OCI-LY3 (cell line): ENCODE measurements around the gene C1orf105.
A peak's percentile ranks its signal among the peaks of the same experiment; 100 is the strongest.

ENCODE experiments used
- H2AFZ ChIP-seq: fragments of 200-600, 300-600 bp; shearing (Covaris generic); 2 replicates; pipeline ENCODE4 v1.6.0; 2014; ENCODE audit warnings: antibody characterized with exemption, low read depth, low read length
- H3K27ac ChIP-seq: fragments of 200-600, 300-600 bp; sonication (generic); 2 replicates; pipeline ENCODE4 v1.5.1; 2014; ENCODE audit warnings: mild to moderate bottlenecking, low read length, moderate library complexity, mixed read lengths
- H3K27me3 ChIP-seq: fragments of 200-600, 300-600 bp; sonication (generic); 2 replicates; pipeline ENCODE4 v1.6.1; 2014; ENCODE audit warnings: low read depth, low read length, mixed read lengths
- H3K36me3 ChIP-seq: fragments of 200-600, 300-600 bp; sonication (generic); replicated peaks from 2 replicates; pipeline ENCODE3; 2014; ENCODE audit warnings: low read depth, low read length, mixed read lengths
- H3K4me1 ChIP-seq: fragments of 300-600, 200-600 bp; sonication (generic); 2 replicates; pipeline ENCODE4 v1.6.1; 2014; ENCODE audit warnings: low read length, mixed read lengths
- H3K4me2 ChIP-seq: fragments of 200-600, 300-600 bp; sonication (generic); 2 replicates; pipeline ENCODE4 v1.6.1; 2014; ENCODE audit warnings: low read length, mixed read lengths
- H3K4me3 ChIP-seq: fragments of 300-600, 200-600 bp; sonication (generic); 2 replicates; pipeline ENCODE4 v1.5.1; 2014; ENCODE audit warnings: antibody characterized with exemption, mild to moderate bottlenecking, low read length, moderate library complexity
- H3K79me2 ChIP-seq: fragments of 300-600, 200-600 bp; shearing (Covaris generic); 2 replicates; pipeline ENCODE4 v1.6.1; 2014; ENCODE audit warnings: mild to moderate bottlenecking, low read length, mixed read lengths
- H3K9ac ChIP-seq: fragments of 300-600, 200-600 bp; shearing (Covaris generic); 2 replicates; pipeline ENCODE4 v1.6.0; 2014; ENCODE audit warnings: mild to moderate bottlenecking, low read length, moderate library complexity
- H3K9me3 ChIP-seq: fragments of 200-600, 300-600 bp; shearing (Covaris generic); 2 replicates; pipeline ENCODE4 v1.6.1; 2014; ENCODE audit warnings: low read length, mixed read lengths; ENCODE audit not compliant: insufficient read depth
- H4K20me1 ChIP-seq: fragments of 200-600, 300-600 bp; sonication (generic); 2 replicates; pipeline ENCODE4 v1.6.1; 2016; ENCODE audit warnings: low read length, mixed read lengths; ENCODE audit not compliant: insufficient read depth
- CTCF ChIP-seq: fragments of 200-600, 300-600 bp; sonication (generic); IDR thresholded peaks from 2 replicates; pipeline ENCODE4 v1.5.1; 2014; ENCODE audit warnings: antibody characterized with exemption, low read length, low read depth
- EZH2phosphoT487 ChIP-seq: fragments of 200-600 bp; shearing (Covaris generic); IDR thresholded peaks from 2 replicates; pipeline ENCODE4 v1.6.1; 2018; ENCODE audit warnings: antibody characterized with exemption, mixed run types, low read depth

C1orf105 gene

GRCh38 chr1:172406968-172407367 lies 13.5 kb upstream of the C1orf105 start:
- no peak overlapping the region for H2AFZ ChIP-seq

GRCh38 chr1:172408958-172409357 lies 11.5 kb upstream of the C1orf105 start:
- no peak overlapping the region for H3K4me2 ChIP-seq
- no peak for TF ChIP-seq EZH2phosphoT487
- TF ChIP-seq CTCF = no peak

More at GRCh38 chr1:172406968-172407367, 13.5 kb upstream of the C1orf105 start:
- no peaks in the 10 kb centered on the region for H3K79me2 ChIP-seq
- TF ChIP-seq CTCF = no peak
- TF ChIP-seq EZH2phosphoT487 = no peak
- no peaks in the 10 kb centered on the region for H3K27me3 ChIP-seq
- peak overlapping the region; percentile 30 for H3K4me2 ChIP-seq
- no peaks in the 10 kb centered on the region for H4K20me1 ChIP-seq
- H3K9me3 ChIP-seq = no peaks in the 10 kb centered on the region
- no peaks in the 10 kb centered on the region for H3K36me3 ChIP-seq
- no peak overlapping the region for H3K27ac ChIP-seq
- no peak overlapping the region for H3K4me3 ChIP-seq
- peaks cover 25% of the 10 kb centered on the region for H3K4me1 ChIP-seq
- no peak overlapping the region for H3K9ac ChIP-seq

GRCh38 chr1:172410027-172410426 lies 10.5 kb upstream of the C1orf105 start:
- Histone ChIP-seq H3K4me3 (no peak overlapping the region), H3K27me3 (no peaks in the 10 kb centered on the region)
- no peak for TF ChIP-seq EZH2phosphoT487
- no peak for TF ChIP-seq CTCF

More at GRCh38 chr1:172408958-172409357, 11.5 kb upstream of the C1orf105 start:
- Histone ChIP-seq H3K4me3 (no peak overlapping the region), H3K9me3 (no peaks in the 10 kb centered on the region), H3K36me3 (no peaks in the 10 kb centered on the region), H3K27ac (no peak overlapping the region), H2AFZ (no peak overlapping the region), H3K79me2 (no peaks in the 10 kb centered on the region), H3K9ac (no peak overlapping the region), H3K4me1 (peaks cover 32% of the 10 kb centered on the region), H4K20me1 (no peaks in the 10 kb centered on the region), H3K27me3 (no peaks in the 10 kb centered on the region)

GRCh38 chr1:172411791-172412338 lies 8.6 kb upstream of the C1orf105 start:
- peaks cover 25% of the 10 kb centered on the region for H3K4me1 ChIP-seq
- H2AFZ ChIP-seq = no peak overlapping the region
- H3K4me2 ChIP-seq = peak overlapping the region; percentile 34
- H3K9ac ChIP-seq = no peak overlapping the region
- H4K20me1 ChIP-seq = no peaks in the 10 kb centered on the region
- no peaks in the 10 kb centered on the region for H3K36me3 ChIP-seq
- no peaks in the 10 kb centered on the region for H3K27me3 ChIP-seq
- H3K9me3 ChIP-seq = no peaks in the 10 kb centered on the region
- peak overlapping the region; percentile 10; the same call in 1 of the 2 replicates for H3K4me3 ChIP-seq
- no peaks in the 10 kb centered on the region for H3K79me2 ChIP-seq
- TF ChIP-seq CTCF (no peak), EZH2phosphoT487 (no peak)
- peak overlapping the region; percentile 7 for H3K27ac ChIP-seq

More at GRCh38 chr1:172410027-172410426, 10.5 kb upstream of the C1orf105 start:
- Histone ChIP-seq H3K4me2 (no peak overlapping the region), H3K9ac (no peak overlapping the region), H3K27ac (no peak overlapping the region), H3K36me3 (no peaks in the 10 kb centered on the region), H3K79me2 (no peaks in the 10 kb centered on the region), H3K4me1 (peaks cover 32% of the 10 kb centered on the region), H3K9me3 (no peaks in the 10 kb centered on the region), H4K20me1 (no peaks in the 10 kb centered on the region), H2AFZ (no peak overlapping the region)
